Thyroid gland (tissue), 4 donors: ENCODE results near the gene MEN1.

ENCODE experiments used
- POLR2A ChIP-seq, 2 donors: fragments of 450-650 bp; IDR thresholded peaks; one replicate each; pipeline ENCODE4 v1.6.1; 2017; ENCODE audit warnings: antibody characterized with exemption in 2 of 2, mild to moderate bottlenecking in 2 of 2, moderate library complexity in 1 of 2
- TF ChIP-seq, protein P1 (sequence below), 6 experiments: fragments of 200-600 bp in 3 of 6; fragments of 450-650 bp in 3 of 6; sonication (generic) in 3 of 6; IDR thresholded peaks; one replicate each; pipeline ENCODE4 v1.5.1; 2016 to 2019; ENCODE audit warnings: antibody characterized with exemption in 6 of 6, mild to moderate bottlenecking in 2 of 6, inconsistent platforms in 1 of 6, moderate library complexity in 1 of 6

DNA sequence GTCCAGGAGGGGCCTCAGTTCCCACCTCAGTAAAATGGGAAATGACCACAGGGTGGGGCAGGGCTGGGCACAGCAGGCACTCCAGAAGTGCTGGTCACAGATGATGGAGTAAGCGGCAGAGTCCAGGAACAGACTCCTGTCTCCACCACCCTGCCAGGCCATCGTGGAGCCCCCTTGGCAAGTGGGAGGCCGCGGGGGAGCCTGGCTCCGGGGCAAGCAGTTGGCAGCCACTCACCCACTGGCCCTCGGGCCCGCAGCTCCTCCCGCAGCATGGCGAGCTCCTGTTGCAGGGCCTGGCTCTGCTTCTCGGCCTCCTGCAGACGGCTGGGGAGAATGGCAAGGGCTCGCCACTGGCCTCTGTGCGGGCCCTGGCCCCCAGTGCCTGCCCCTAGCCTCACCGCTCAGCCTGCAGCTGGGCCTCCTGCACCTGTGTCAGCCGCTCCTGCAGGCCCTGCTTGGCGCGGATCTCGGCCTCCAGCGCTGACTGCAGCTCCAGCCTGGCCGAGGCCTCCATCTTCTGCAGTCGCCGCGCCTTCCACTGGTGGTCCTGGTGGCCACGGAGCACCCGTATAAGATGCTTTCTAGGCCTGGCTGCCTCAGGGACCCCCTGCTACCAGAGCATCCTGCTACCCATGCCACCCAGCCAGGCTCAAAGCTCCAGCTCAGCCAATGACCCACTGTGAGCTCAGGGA, 23.8 kb upstream of the MEN1 start:
- TF ChIP-seq, protein P1, sequence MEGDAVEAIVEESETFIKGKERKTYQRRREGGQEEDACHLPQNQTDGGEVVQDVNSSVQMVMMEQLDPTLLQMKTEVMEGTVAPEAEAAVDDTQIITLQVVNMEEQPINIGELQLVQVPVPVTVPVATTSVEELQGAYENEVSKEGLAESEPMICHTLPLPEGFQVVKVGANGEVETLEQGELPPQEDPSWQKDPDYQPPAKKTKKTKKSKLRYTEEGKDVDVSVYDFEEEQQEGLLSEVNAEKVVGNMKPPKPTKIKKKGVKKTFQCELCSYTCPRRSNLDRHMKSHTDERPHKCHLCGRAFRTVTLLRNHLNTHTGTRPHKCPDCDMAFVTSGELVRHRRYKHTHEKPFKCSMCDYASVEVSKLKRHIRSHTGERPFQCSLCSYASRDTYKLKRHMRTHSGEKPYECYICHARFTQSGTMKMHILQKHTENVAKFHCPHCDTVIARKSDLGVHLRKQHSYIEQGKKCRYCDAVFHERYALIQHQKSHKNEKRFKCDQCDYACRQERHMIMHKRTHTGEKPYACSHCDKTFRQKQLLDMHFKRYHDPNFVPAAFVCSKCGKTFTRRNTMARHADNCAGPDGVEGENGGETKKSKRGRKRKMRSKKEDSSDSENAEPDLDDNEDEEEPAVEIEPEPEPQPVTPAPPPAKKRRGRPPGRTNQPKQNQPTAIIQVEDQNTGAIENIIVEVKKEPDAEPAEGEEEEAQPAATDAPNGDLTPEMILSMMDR (IDR thresholded peaks at IDR 0.05), result no peak
- TF ChIP-seq POLR2A (IDR thresholded peaks at IDR 0.05), result no peak
